HAP-1 (cell line): ENCODE data around the gene PHF24.

Source experiments
- DNase-seq, 2 experiments: peaks; one replicate each; pipeline ENCODE4 v3.0.0-alpha.2; 2016 to 2020; ENCODE audit warnings: low spot score in 2 of 2
- H3K27me3 ChIP-seq: fragments of 250-450 bp; sonication (Bioruptor Pico); 2 replicates; pipeline ENCODE4 v1.5.1; 2020; ENCODE audit warnings: low read depth, mild to moderate bottlenecking, moderate library complexity
- H3K36me3 ChIP-seq: fragments of 250-450 bp; sonication (Bioruptor Pico); replicated peaks from 2 replicates; pipeline ENCODE4 v1.5.1; 2020; ENCODE audit warnings: mild to moderate bottlenecking
- H3K4me1 ChIP-seq: fragments of 250-450 bp; sonication (Bioruptor Pico); 2 replicates; pipeline ENCODE4 v1.5.1; 2020; ENCODE audit warnings: mild to moderate bottlenecking
- H3K4me3 ChIP-seq: fragments of 250-450 bp; sonication (Bioruptor Pico); 2 replicates; pipeline ENCODE4 v1.5.1; 2020; ENCODE audit warnings: mild to moderate bottlenecking, moderate library complexity
- H3K9me3 ChIP-seq: fragments of 250-450 bp; sonication (Bioruptor Pico); 2 replicates; pipeline ENCODE4 v1.5.1; 2020; ENCODE audit warnings: mild to moderate bottlenecking, moderate library complexity
- in situ Hi-C: fragments of 300-500 bp; cut with MboI; formaldehyde crosslinking; loops from 3 replicates; pipeline ENCODE4 v1.14.3; 2020; ENCODE audit warnings: low sequenced_read_pairs, inconsistent platforms, mixed read lengths

PHF24 gene

GRCh38 chr9:34963552-34963951, 5.5 kb downstream of the PHF24 start:
- H3K27me3 ChIP-seq = peaks cover 56% of the 10 kb centered on the region
- in situ Hi-C loops = no loop called here
- no peaks in the 10 kb centered on the region for H3K4me1 ChIP-seq
- H3K36me3 ChIP-seq = no peaks in the 10 kb centered on the region
- DNase-seq = no peak
- no peaks in the 10 kb centered on the region for H3K9me3 ChIP-seq
- H3K4me3 ChIP-seq = no peak overlapping the region

GRCh38 chr9:34964458-34964857, 6.4 kb downstream of the PHF24 start:
- H3K36me3 ChIP-seq = no peaks in the 10 kb centered on the region
- in situ Hi-C loops = no loop called here
- H3K4me3 ChIP-seq = no peak overlapping the region
- DNase-seq = no peak
- H3K27me3 ChIP-seq = peaks cover 47% of the 10 kb centered on the region
- no peaks in the 10 kb centered on the region for H3K4me1 ChIP-seq
- H3K9me3 ChIP-seq = no peaks in the 10 kb centered on the region

DNA sequence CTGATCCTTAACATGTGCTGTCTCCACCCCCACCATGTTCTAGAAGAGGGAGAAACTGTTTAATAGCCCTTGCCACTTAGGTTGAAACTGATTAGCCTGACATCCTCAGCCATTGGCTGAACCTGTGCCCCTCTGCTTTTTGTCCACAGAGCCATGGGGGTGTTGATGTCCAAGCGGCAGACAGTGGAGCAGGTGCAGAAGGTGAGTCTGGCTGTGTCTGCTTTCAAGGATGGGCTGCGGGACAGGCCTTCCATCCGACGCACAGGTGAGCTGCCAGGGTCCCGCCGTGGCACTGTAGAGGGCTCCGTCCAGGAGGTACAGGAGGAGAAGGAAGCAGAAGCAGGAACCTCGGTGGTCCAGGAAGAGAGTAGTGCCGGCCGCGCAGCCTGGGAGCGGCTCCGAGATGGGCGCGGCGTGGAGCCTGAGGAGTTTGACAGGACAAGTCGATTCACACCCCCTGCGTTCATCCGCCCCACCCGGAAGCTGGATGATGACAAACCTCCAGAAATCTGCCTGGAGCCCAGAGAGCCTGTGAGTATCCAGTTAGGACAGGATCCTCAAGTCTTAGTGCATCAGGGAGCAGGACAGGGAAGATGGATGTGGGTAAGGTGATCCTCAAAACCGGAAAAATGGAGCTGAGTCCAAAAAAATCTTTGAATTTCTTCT, 13.2 kb downstream of the PHF24 start:
- Histone ChIP-seq H3K36me3 (no peaks in the 10 kb centered on the region), H3K4me3 (no peak overlapping the region), H3K9me3 (no peaks in the 10 kb centered on the region), H3K4me1 (no peaks in the 10 kb centered on the region), H3K27me3 (peaks cover 13% of the 10 kb centered on the region)
- in situ Hi-C loops = no loop called here
- DNase-seq = no peak

GRCh38 chr9:34974664-34975063, 16.6 kb downstream of the PHF24 start:
- Histone ChIP-seq H3K9me3 (no peaks in the 10 kb centered on the region), H3K27me3 (peaks cover 7% of the 10 kb centered on the region; the same call in 1 of the 2 replicates), H3K4me3 (no peak overlapping the region), H3K36me3 (no peaks in the 10 kb centered on the region), H3K4me1 (no peaks in the 10 kb centered on the region)
- in situ Hi-C loops = no loop called here
- no peak for DNase-seq

- in situ Hi-C loops = no loop called here
- peaks cover 7% of the 10 kb centered on the region; the same call in 1 of the 2 replicates for H3K27me3 ChIP-seq
- DNase-seq = no peak
- H3K9me3 ChIP-seq = no peaks in the 10 kb centered on the region
- H3K4me3 ChIP-seq = no peak overlapping the region
- no peaks in the 10 kb centered on the region for H3K36me3 ChIP-seq
- H3K4me1 ChIP-seq = no peaks in the 10 kb centered on the region
Measured at GRCh38 chr9:34976441-34976840, 18.4 kb downstream of the PHF24 start.

GRCh38 chr9:34976992-34977391, 18.9 kb downstream of the PHF24 start:
- H3K4me3 ChIP-seq = no peak overlapping the region
- H3K4me1 ChIP-seq = no peaks in the 10 kb centered on the region
- DNase-seq = no peak
- H3K36me3 ChIP-seq = no peaks in the 10 kb centered on the region
- no peaks in the 10 kb centered on the region for H3K9me3 ChIP-seq
- in situ Hi-C loops = no loop called here
- peaks cover 7% of the 10 kb centered on the region; the same call in 1 of the 2 replicates for H3K27me3 ChIP-seq

DNA sequence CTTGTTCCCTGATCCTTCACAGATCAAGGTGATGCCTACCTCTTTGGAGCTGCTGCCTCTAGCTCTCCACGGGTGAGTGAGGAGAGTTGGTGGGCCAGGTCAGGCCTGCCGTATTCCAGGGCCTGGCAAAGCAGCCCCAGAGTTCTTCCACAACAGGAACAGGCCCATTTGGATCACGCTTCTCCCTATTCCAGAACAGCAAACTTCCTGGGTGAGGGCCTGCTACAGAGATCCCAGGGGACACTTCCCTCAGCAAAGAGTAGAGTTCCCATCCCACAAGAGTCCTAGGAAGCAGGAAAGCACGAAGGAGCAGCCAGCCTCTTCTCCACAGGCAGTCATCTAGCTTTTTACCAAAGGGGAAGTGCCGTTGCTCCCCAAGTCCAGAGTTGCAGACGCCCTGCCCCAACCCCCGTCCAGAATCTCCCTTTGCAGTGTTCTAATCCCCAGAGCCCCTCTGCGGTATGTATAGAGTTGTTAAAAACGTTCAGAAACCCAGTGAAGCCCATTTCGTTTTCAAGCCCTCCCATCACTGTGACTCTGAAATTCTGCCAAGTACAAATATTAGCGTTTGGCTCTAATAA, 22.2 kb downstream of the PHF24 start:
- H3K27me3 ChIP-seq = peaks cover 5% of the 10 kb centered on the region; the same call in 1 of the 2 replicates
- H3K9me3 ChIP-seq = no peaks in the 10 kb centered on the region
- H3K4me1 ChIP-seq = no peaks in the 10 kb centered on the region
- in situ Hi-C loops = loop anchor here (5.0 kb wide), 1 partner anchor 73 kb away; no protein-coding TSS in a partner anchor
- no peak for DNase-seq
- H3K4me3 ChIP-seq = no peak overlapping the region
- no peaks in the 10 kb centered on the region for H3K36me3 ChIP-seq

DNA sequence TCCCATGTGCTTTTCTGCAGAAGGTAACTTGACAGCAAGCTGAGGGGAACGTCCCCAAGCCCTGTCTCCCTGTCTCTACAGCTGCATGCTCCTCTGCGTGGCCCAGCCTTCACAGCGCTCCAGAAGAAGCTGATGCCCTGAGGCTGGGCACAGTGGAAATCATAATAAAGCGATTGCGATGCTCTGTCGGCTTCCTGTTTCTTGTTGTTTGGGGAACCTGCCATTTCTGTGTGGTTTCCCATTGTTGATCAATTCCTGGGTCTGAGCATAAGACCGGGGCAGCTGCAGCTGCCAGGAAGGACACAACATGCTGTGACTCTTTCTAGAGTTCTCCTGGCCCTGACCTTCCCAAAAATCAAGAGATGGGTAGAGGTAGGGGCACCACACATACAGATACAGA, 24.3 kb downstream of the PHF24 start:
- in situ Hi-C loops = loop anchor here (5.0 kb wide), 1 partner anchor 75 kb away; no protein-coding TSS in a partner anchor

DNA sequence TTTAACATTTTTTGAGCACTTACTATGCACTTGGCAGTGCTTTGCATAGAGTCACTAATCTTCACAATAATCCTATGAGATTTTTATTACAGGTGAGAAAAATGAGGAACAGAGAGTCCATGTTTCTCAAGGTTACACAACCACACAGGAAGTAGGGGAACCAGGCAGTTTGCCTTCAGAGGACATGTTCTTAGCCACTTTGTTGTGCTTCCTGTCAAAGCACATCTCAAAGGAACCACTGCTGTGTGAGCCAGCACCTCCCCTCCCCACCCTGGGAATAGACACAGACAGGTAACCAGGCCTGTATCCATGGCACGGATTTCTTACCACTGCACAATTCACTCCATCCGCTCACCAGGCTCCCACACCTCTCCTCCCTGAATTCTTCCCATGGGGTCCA, 25.1 kb downstream of the PHF24 start:
- no peaks in the 10 kb centered on the region for H3K4me1 ChIP-seq
- H3K27me3 ChIP-seq = peaks cover 2% of the 10 kb centered on the region; the same call in 1 of the 2 replicates
- DNase-seq = no peak
- in situ Hi-C loops = loop anchor here (5.0 kb wide), 1 partner anchor 76 kb away; no protein-coding TSS in a partner anchor
- no peaks in the 10 kb centered on the region for H3K9me3 ChIP-seq
- no peak overlapping the region for H3K4me3 ChIP-seq
- H3K36me3 ChIP-seq = no peaks in the 10 kb centered on the region

More for the DNA sequence above, 24.3 kb downstream of the PHF24 start:
- no peaks in the 10 kb centered on the region for H3K36me3 ChIP-seq
- H3K4me3 ChIP-seq = no peak overlapping the region
- H3K27me3 ChIP-seq = peaks cover 2% of the 10 kb centered on the region; the same call in 1 of the 2 replicates
- no peaks in the 10 kb centered on the region for H3K9me3 ChIP-seq
- H3K4me1 ChIP-seq = no peaks in the 10 kb centered on the region
- no peak for DNase-seq

DNA sequence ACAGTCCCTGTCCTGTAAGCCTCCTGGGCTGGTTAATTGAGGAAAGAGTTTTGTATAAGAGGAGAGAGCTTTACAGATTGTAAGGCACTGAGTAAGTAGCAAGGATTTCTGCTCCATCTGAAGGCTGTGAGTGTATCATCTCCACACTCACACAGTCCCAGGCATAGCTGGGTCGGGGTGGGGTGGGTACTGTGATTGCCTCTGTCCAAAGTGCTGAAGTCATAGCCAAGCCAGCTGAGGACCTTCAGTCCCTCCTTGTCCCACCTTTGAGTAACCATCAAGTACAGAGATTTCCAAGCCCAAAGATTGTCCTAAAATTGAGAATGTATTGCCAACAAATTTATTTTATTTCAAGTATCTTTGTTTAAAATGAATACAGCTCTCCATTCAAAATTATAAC, 26.0 kb downstream of the PHF24 start:
- Histone ChIP-seq H3K4me1 (peaks cover 5% of the 10 kb centered on the region; the same call in 1 of the 2 replicates), H3K27me3 (peaks cover 2% of the 10 kb centered on the region; the same call in 1 of the 2 replicates), H3K4me3 (no peak overlapping the region), H3K9me3 (no peaks in the 10 kb centered on the region), H3K36me3 (no peaks in the 10 kb centered on the region)
- DNase-seq = peak in 1 of 2 experiments; percentile 59
- in situ Hi-C loops = loop anchor here (5.0 kb wide), 1 partner anchor 77 kb away; no protein-coding TSS in a partner anchor

DNA sequence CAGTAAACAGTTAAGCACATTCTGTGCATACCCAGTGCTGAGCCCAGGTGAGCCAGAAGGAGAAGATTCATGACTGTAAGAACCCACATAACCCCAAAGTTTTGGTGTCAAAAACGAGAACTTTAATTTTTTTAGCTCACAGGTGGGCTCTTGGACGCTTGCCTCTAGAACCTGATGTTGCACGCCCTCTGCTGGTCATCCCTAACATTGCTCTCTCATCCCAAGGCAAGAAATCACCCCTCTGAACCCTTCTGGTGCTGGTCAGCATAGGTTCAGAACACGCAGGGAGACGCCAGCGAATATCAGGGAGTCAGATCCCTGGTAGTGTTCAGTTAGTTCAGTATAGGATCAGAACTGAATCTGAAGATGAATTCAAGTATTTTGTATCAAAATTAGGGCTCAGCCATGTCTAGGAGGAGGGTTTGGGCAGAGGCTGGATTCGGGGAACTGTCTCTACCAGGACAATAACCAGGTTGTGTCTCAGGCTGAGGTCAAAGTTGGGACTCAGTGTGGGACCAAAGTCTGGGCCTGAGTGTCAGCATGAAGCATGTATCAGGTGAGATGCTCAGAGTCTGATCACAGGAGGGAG, 27.3 kb downstream of the PHF24 start:
- in situ Hi-C loops = no loop called here
- no peak overlapping the region for H3K4me3 ChIP-seq
- H3K9me3 ChIP-seq = no peaks in the 10 kb centered on the region
- H3K27me3 ChIP-seq = no peaks in the 10 kb centered on the region; the same call in 1 of the 2 replicates
- peak; percentile 39 to 83 for DNase-seq
- H3K36me3 ChIP-seq = no peaks in the 10 kb centered on the region
- peaks cover 5% of the 10 kb centered on the region; the same call in 1 of the 2 replicates for H3K4me1 ChIP-seq

DNA sequence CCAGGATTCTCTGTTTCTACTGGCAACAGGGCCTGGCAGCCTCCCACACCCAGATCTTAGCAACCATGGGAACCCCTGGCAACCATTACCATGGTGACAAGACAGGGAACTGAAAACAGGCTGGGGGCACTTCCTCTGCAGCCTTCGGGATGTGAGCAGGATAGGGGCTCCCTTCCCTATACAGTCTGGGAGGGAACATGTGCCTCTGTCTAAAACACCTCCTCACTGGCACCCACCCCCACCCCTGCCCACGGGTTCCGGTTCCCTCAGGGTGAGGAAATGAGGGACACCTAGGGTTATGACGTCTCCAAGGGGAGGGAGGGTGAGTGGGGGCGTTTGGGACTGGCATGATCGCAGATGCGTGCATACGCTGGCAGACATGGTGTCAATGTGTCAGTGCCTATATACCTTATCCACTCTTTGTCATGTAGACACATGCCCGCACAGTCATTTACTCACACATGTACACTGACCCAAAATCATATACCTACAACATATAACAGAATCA, 28.5 kb downstream of the PHF24 start:
- no peaks in the 10 kb centered on the region for H3K36me3 ChIP-seq
- DNase-seq = no peak
- H3K27me3 ChIP-seq = no peaks in the 10 kb centered on the region; the same call in 1 of the 2 replicates
- peaks cover 5% of the 10 kb centered on the region; the same call in 1 of the 2 replicates for H3K4me1 ChIP-seq
- H3K9me3 ChIP-seq = no peaks in the 10 kb centered on the region
- in situ Hi-C loops = no loop called here
- H3K4me3 ChIP-seq = no peak overlapping the region

DNA sequence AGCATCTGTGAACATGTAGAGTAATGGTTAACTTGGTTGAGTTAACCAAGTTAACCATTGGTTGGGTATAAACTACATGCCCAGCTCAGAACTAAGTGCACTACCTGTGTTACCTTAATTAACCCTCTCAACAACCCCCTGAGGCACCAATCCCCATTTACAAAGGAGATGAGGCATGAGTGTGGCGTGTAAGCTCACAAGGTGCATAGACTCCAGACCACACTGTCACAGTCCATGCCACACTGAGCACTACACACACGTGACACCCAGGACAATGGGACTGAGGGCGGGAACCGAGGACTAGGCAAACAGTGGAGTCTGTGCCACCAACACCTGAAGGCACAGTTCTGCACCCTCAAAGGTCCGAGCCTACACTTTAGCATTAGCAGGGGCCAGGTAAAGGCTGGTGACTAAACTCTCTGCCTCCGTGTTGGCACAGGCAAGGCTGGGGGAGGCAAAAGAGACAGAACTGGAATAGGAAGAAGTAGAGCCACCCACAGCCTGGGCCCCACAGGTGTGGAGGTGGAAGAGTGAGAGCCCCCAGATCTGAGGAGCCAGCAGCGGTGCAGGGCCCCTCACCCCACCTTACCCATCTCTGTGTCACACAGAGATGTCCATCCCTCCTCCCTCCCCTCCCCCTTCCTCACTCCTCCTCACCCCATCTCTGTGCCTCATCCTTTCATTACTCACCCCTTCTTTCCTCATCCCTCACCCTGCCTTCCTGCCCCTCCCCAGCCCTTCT, 29.2 kb downstream of the PHF24 start:
- no peak for DNase-seq
- in situ Hi-C loops = no loop called here
- Histone ChIP-seq H3K27me3 (no peaks in the 10 kb centered on the region; the same call in 1 of the 2 replicates), H3K4me3 (no peak overlapping the region), H3K9me3 (no peaks in the 10 kb centered on the region), H3K4me1 (peaks cover 5% of the 10 kb centered on the region; the same call in 1 of the 2 replicates), H3K36me3 (no peaks in the 10 kb centered on the region)
